ENCODE measurements around the gene CBX3.

- no peak for TF ChIP-seq RARB (CRISPR knock-in tag; IDR thresholded peaks at IDR 0.05)
- no peak for TF ChIP-seq ARNTL (CRISPR knock-in tag; IDR thresholded peaks at IDR 0.05; ENCODE audit: borderline replicate concordance, low read depth)
- TF ChIP-seq ZNF8 (CRISPR knock-in tag; IDR thresholded peaks at IDR 0.05), result no peak
- TF ChIP-seq ESRRG (CRISPR knock-in tag; IDR thresholded peaks at IDR 0.05), result no peak
- no peak for TF ChIP-seq CREB5 (CRISPR knock-in tag; IDR thresholded peaks at IDR 0.05; ENCODE audit: low read depth)
- no peak for TF ChIP-seq GLIS3 (CRISPR knock-in tag; IDR thresholded peaks at IDR 0.05)
- no peak for TF ChIP-seq PATZ1 (CRISPR knock-in tag; IDR thresholded peaks at IDR 0.05; ENCODE audit: borderline replicate concordance)
Observed at GRCh38 chr7:26197153-26198115, 4.1 kb upstream of the CBX3 start.

Measured in SK-N-SH treated with all-trans-retinoic acid at 6 μM for 48 hours (cell line).